GM18517 (cell line): ENCODE data around the gene ACO2.
"Not testable (repeated sequence)": the region's sequence is repeated elsewhere in the genome, so short reads cannot be mapped to it uniquely, and the experiment has no call there.

ENCODE experiments used
- ATAC-seq: cut with Tn5 transposase; IDR thresholded peaks from one replicate; pipeline ENCODE4 v1.9.1; 2021; ENCODE audit warnings: mild to moderate bottlenecking, moderate library complexity; ENCODE audit not compliant: unreplicated experiment

The ACO2 gene

GRCh38 chr22:41468381-41469217, at the start of gene ACO2, which contains the start of gene PHF5A:
Gene ACO2, plus strand, starts transcription at chr22:41469117. Its CDS starts 30 bp downstream, at chr22:41469147.
Gene PHF5A, minus strand, starts transcription at chr22:41468692. Its CDS starts 39 bp downstream, at chr22:41468653.
- peak; percentile 83 for ATAC-seq

- ATAC-seq, result no peak
These were observed 43.1 kb upstream of the ACO2 start for GRCh38 chr22:41425660-41426365.

GRCh38 chr22:41429232-41429950, 39.5 kb upstream of the ACO2 start:
- no peak for ATAC-seq

GRCh38 chr22:41429951-41430332, 39.0 kb upstream of the ACO2 start:
- no peak for ATAC-seq

- no peak for ATAC-seq
These were observed 37.3 kb upstream of the ACO2 start for GRCh38 chr22:41431656-41432055.

GRCh38 chr22:41433480-41433879, 35.4 kb upstream of the ACO2 start:
- ATAC-seq, result not testable (repeated sequence)

- ATAC-seq, result not testable (repeated sequence)
These were observed 34.4 kb upstream of the ACO2 start for GRCh38 chr22:41434361-41435003.

- no peak for ATAC-seq
These were observed 33.4 kb upstream of the ACO2 start for GRCh38 chr22:41435560-41435959.

GRCh38 chr22:41436322-41437113, 32.4 kb upstream of the ACO2 start:
- ATAC-seq, result no peak

- no peak for ATAC-seq
These were observed 31.7 kb upstream of the ACO2 start for GRCh38 chr22:41437198-41437597.

- ATAC-seq, result not testable (repeated sequence)
These were observed 28.4 kb upstream of the ACO2 start for GRCh38 chr22:41440511-41440910.

- no peak for ATAC-seq
These were observed 26.6 kb upstream of the ACO2 start for GRCh38 chr22:41442240-41442792.

- peak; percentile 46 for ATAC-seq
These were observed 24.4 kb upstream of the ACO2 start for GRCh38 chr22:41444360-41445128.

- ATAC-seq, result no peak
These were observed 23.5 kb upstream of the ACO2 start for GRCh38 chr22:41445129-41446056.

GRCh38 chr22:41446057-41446501, 22.8 kb upstream of the ACO2 start:
- ATAC-seq, result no peak

- ATAC-seq, result peak; percentile 42
These were observed 22.1 kb upstream of the ACO2 start, which contains the start of gene TOB2 for GRCh38 chr22:41446639-41447434. Gene TOB2, minus strand, starts transcription at chr22:41446801. Its CDS starts 9,456 bp downstream, at chr22:41437345.
